Endothelial cell of umbilical vein (primary cell): Measurements from ENCODE around the gene CBL. TPM values are rescaled to one million over a fixed set of nuclear protein-coding genes. Genes with fewer than 3 reads are reported as not detected.
A peak's percentile ranks its signal among the peaks of the same experiment; 100 is the strongest.

Experiments used
- Bru-seq: library from RNA; stranded (reverse); fragments of 400-500 nt; gene quantifications from one replicate; lab custom pipeline; 2021; lab: Mats Ljungman, UMichigan
- BruChase-seq, 2 experiments: library from RNA; stranded (reverse); fragments of 400-500 nt; gene quantifications; one replicate each; lab custom pipeline; 2021; lab: Mats Ljungman, UMichigan
- BruUV-seq: library from RNA; stranded (reverse); fragments of 400-500 nt; replicated peaks from 2 replicates; lab custom pipeline; 2021; lab: Mats Ljungman, UMichigan
- CTCF ChIA-PET: fragments of 300-600, 350-600 bp; sonication (Branson Sonifier 250); formaldehyde crosslinking; loops from one replicate; lab custom pipeline; 2021; ENCODE audit warnings: antibody characterized with exemption, inconsistent platforms; lab: Charles Lee
- POLR2A ChIA-PET: fragments of 300-600, 350-600 bp; sonication (Branson Sonifier 250); formaldehyde crosslinking; loops from one replicate; lab custom pipeline; 2021; ENCODE audit warnings: antibody characterized with exemption, inconsistent platforms; lab: Charles Lee
- DNase-seq: peaks from one replicate; pipeline ENCODE4 v3.0.0-alpha.2; 2011; ENCODE audit warnings: low read depth, low spot score
- FAIRE-seq: peaks from 2 replicates; lab custom pipeline; 2011; peaks lifted over from hg19 to GRCh38; lab: Jason Lieb, UNC
- H2AFZ ChIP-seq: 2 replicates; pipeline ENCODE4 v1.6.0; 2012; ENCODE audit warnings: low read depth, low read length, control low read depth, inconsistent platforms
- H3K27ac ChIP-seq: 2 replicates; pipeline ENCODE4 v1.5.1; 2011; ENCODE audit warnings: low read depth, mild to moderate bottlenecking, control low read depth, low read length, moderate library complexity; ENCODE audit not compliant: insufficient read depth
- H3K27me3 ChIP-seq, 2 experiments: 2 replicates each; pipeline versions ENCODE4 v1.6.0 to v1.6.1; 2011; ENCODE audit warnings: low read length in 2 of 2, mixed read lengths in 1 of 2; ENCODE audit not compliant: control insufficient read depth in 2 of 2, insufficient read depth in 2 of 2
- H3K36me3 ChIP-seq, 2 experiments: 2 replicates in 1 of 2; 3 replicates in 1 of 2; pipeline ENCODE4 v1.5.1; 2011; ENCODE audit warnings: low read length in 2 of 2, mild to moderate bottlenecking in 1 of 2, moderate library complexity in 1 of 2; ENCODE audit not compliant: control insufficient read depth in 2 of 2, insufficient read depth in 2 of 2; ENCODE audit errors: extremely low read depth in 1 of 2
- H3K4me1 ChIP-seq: 3 replicates; pipeline ENCODE4 v1.5.1; 2011; ENCODE audit warnings: mild to moderate bottlenecking, low read length; ENCODE audit not compliant: control insufficient read depth, insufficient read depth; ENCODE audit errors: extremely low read depth
- H3K4me2 ChIP-seq: 2 replicates; pipeline ENCODE4 v1.6.1; 2011; ENCODE audit warnings: low read length, control low read depth, mixed read lengths; ENCODE audit not compliant: insufficient read depth
- H3K4me3 ChIP-seq, 3 experiments: fragments of 200-600 bp in 1 of 3; sonication (generic), shearing (Covaris generic) in 1 of 3; replicated peaks in 1 of 3; 2 replicates each; pipeline ENCODE4 v1.5.1; 2011 to 2016; ENCODE audit warnings: control low read depth in 3 of 3, low read length in 3 of 3, mild to moderate bottlenecking in 2 of 3, inconsistent platforms in 1 of 3, low read depth in 1 of 3, moderate library complexity in 1 of 3; ENCODE audit not compliant: insufficient read depth in 1 of 3
- H3K79me2 ChIP-seq: 2 replicates; pipeline ENCODE4 v1.6.0; 2012; ENCODE audit warnings: low read length, inconsistent platforms; ENCODE audit not compliant: control insufficient read depth, insufficient read depth
- H3K9ac ChIP-seq: replicated peaks from 2 replicates; pipeline ENCODE3; 2011; ENCODE audit warnings: low read length, control low read depth; ENCODE audit not compliant: insufficient read depth; ENCODE audit errors: extremely low read depth
- H3K9me1 ChIP-seq: replicated peaks from 3 replicates; pipeline ENCODE4 v1.6.0; 2011; ENCODE audit warnings: mild to moderate bottlenecking, low read length; ENCODE audit not compliant: control insufficient read depth, insufficient read depth; ENCODE audit errors: extremely low read depth
- H3K9me3 ChIP-seq: replicated peaks from 2 replicates; pipeline ENCODE4 v1.5.1; 2012; ENCODE audit warnings: low read length, inconsistent platforms; ENCODE audit not compliant: control insufficient read depth, insufficient read depth
- H4K20me1 ChIP-seq: replicated peaks from 2 replicates; pipeline ENCODE3; 2011; ENCODE audit warnings: mild to moderate bottlenecking, low read length; ENCODE audit not compliant: control insufficient read depth, insufficient read depth; ENCODE audit errors: extremely low read depth
- EZH2 ChIP-seq: IDR thresholded peaks from 2 replicates; pipeline ENCODE4 v1.6.1; 2012; ENCODE audit warnings: borderline replicate concordance, low read depth, mild to moderate bottlenecking, moderate library complexity, low read length, inconsistent platforms; ENCODE audit not compliant: severe bottlenecking
- FOS ChIP-seq: IDR thresholded peaks from 2 replicates; pipeline ENCODE4 v1.6.1; 2011; ENCODE audit warnings: mild to moderate bottlenecking, low read length, moderate library complexity, borderline replicate concordance; ENCODE audit not compliant: insufficient read depth
- GATA2 ChIP-seq: IDR thresholded peaks from 2 replicates; pipeline ENCODE4 v1.7.0; 2011; ENCODE audit warnings: low read depth, mild to moderate bottlenecking, moderate library complexity, mixed read lengths, low read length; ENCODE audit not compliant: insufficient read length, insufficient read depth
- JUN ChIP-seq: IDR thresholded peaks from 2 replicates; pipeline ENCODE4 v1.6.1; 2011; ENCODE audit warnings: borderline replicate concordance, low read depth; ENCODE audit not compliant: insufficient read length, insufficient read depth
- MYC ChIP-seq: IDR thresholded peaks from one replicate; pipeline ENCODE4 v1.6.1; 2011; ENCODE audit warnings: mild to moderate bottlenecking, low read depth, low read length
- POLR2A ChIP-seq: IDR thresholded peaks from 2 replicates; pipeline ENCODE4 v1.6.1; 2012; ENCODE audit warnings: low read depth, mild to moderate bottlenecking, control low read depth, low read length
- POLR2AphosphoS5 ChIP-seq: IDR thresholded peaks from 2 replicates; pipeline ENCODE4 v1.6.1; 2012; ENCODE audit warnings: low read depth, mild to moderate bottlenecking, control low read depth, low read length, moderate library complexity; ENCODE audit not compliant: insufficient read depth
- dilution Hi-C: fragments of 300-500 bp; cut with MboI; formaldehyde crosslinking; loops from one replicate; pipeline ENCODE4 v1.15.0; 2019; ENCODE audit warnings: low sequenced_read_pairs; ENCODE audit not compliant: extremely low pct_ligation_motif_present
- intact Hi-C: fragments of 100-400 bp; cut with micrococcal nuclease; formaldehyde crosslinking; loops from one replicate; pipeline ENCODE4 v1.10.0; 2022
- long read RNA-seq: library from polyadenylated mRNA; stranded (forward); transcript quantifications from one replicate; pipeline ENCODE4 v2.0.0, GENCODE V29; 2021
- polyA minus RNA-seq, 3 experiments: library from RNA; depleted of rRNA, polyadenylated mRNA; stranded (reverse); fragments of >200 nt; gene quantifications; 1 replicate in 1 of 3; 2 replicates in 2 of 3; pipeline ENCODE4 v1.2.3, GENCODE V29; 2011
- polyA plus RNA-seq, 4 experiments: library from polyadenylated mRNA; depleted of rRNA in 3 of 4; stranded (reverse) in 3 of 4; unstranded in 1 of 4; fragments of >200 nt; gene quantifications; 2 replicates each; pipeline versions ENCODE4 v1.2.1 to v1.2.3, GENCODE V29; 2011 to 2012; ENCODE audit warnings: missing spikeins in 1 of 4
- total RNA-seq: library from RNA; stranded (reverse); gene quantifications from 2 replicates; pipeline ENCODE4 v1.2.3, GENCODE V29; 2021
- TF ChIP-seq, protein P1 (sequence below): IDR thresholded peaks from 2 replicates; pipeline ENCODE4 v1.6.1; 2011; ENCODE audit not compliant: insufficient read depth, insufficient read length
- TF ChIP-seq, protein P2 (sequence below), 2 donors: IDR thresholded peaks; 1 replicate in 1 of 2; 2 replicates in 1 of 2; pipeline ENCODE4 v1.5.1; 2011; ENCODE audit warnings: low read length in 2 of 2, mild to moderate bottlenecking in 2 of 2, moderate library complexity in 2 of 2, control low read depth in 1 of 2, inconsistent platforms in 1 of 2, low read depth in 1 of 2; ENCODE audit not compliant: insufficient read depth in 1 of 2; ENCODE audit errors: extremely low read depth in 1 of 2

The CBL gene
- total RNA-seq (40.1 and 41.5 TPM in 2 replicates), polyA plus RNA-seq (12.5 and 15.5 TPM in 2 replicates), polyA minus RNA-seq (31.4 and 34.9 TPM in 2 replicates), Bru-seq, nascent RNA (percentile 86 among the genes with signal in this experiment), BruChase-seq, experiment 1, labeled RNA remaining after a 6-hour chase (percentile 93 among the genes with signal in this experiment), BruChase-seq, experiment 2, labeled RNA remaining after a 2-hour chase (percentile 91 among the genes with signal in this experiment)
- polyA plus RNA-seq (2011; cell fraction: cytosol; rRNA removed), result 15.3 and 16.3 TPM in 2 replicates
- 26.4 and 30.7 TPM in 2 replicates for polyA plus RNA-seq (2011; cell fraction: nucleus; rRNA removed)
- 16.8 and 19.8 TPM in 2 replicates for polyA plus RNA-seq (2012)
- polyA minus RNA-seq (2011; cell fraction: cytosol; rRNA and poly(A)+ RNA removed), result 7.5 TPM
- 19.9 and 29.0 TPM in 2 replicates for polyA minus RNA-seq (2011; cell fraction: nucleus; rRNA and poly(A)+ RNA removed)
- long read RNA-seq, full-length matches to known transcripts, result 2 of 27 reads
- long read RNA-seq, partial matches to known transcripts, result 7 of 27 reads
- long read RNA-seq, other reads (novel, unspliced or antisense), result 18 of 27 reads

DNA sequence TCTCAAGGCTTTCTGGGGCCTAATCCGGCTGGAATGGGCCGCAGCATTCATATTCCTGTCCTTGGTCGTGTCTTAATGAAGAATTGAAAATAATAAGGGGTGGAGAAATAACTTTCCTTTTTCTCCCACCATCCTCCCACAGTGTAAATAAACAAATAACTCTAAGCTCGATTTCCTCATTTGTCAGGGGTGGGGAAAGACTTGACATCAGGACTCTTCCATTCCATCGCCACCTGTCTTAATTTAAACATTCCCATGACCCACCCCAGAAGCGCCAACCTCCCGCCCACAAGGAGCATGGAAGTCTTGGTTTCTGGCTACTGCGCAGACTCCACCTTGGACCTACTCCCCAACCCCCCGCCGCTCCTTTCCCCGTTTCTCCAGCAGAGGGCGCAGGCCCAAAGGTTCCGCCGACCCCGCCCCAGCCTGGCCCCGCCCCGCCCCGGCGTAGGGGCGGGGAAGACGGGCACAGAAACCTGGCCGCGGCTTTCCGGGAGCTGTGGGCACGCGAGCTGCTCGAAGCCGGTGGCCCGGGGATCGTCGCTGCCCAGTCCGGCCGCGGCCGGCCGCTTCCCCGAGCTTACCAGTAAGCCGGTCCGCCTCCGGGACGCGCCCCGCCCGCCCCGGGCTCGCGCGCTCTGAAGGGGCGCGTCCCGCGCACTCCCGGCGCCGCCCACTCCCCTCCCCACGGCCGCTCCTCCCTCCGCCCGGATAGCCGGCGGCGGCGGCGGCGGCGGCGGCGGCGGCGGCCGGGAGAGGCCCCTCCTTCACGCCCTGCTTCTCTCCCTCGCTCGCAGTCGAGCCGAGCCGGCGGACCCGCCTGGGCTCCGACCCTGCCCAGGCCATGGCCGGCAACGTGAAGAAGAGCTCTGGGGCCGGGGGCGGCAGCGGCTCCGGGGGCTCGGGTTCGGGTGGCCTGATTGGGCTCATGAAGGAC is at the start of gene CBL:
CBL (plus strand) TSS at position 766 of the 937 bp plus-strand sequence; CDS start at position 845, 79 bp downstream.
- H2AFZ ChIP-seq, result peak within 1 kb of the TSS; percentile 98
- CTCF ChIA-PET, result interaction anchor here (0.6 to 2.7 kb wide), 25 partner anchors 9 to 216 kb away, joined by 3 to 34 read pairs (median 5); partner anchors contain the start of genes C1QTNF5, DPAGT1 and MCAM
- DNase-seq (peak; percentile 90), FAIRE-seq (peak; percentile 84)
- H3K4me1 ChIP-seq, result peaks cover 17% of the 10 kb centered on the region
- peak within 1 kb of the TSS; percentile 99 for H3K4me2 ChIP-seq
- H3K4me3 ChIP-seq, result peak within 1 kb of the TSS; percentile 88 to 97 (median 93)
- no peaks in the 10 kb centered on the region for H3K36me3 ChIP-seq
- dilution Hi-C loops, result no loop called here
- BruUV-seq, result no TSS peak
- H3K9me3 ChIP-seq, result no peaks in the 10 kb centered on the region
- POLR2A ChIA-PET, result interaction anchor here (0.6 kb wide), 2 partner anchors 34 to 133 kb away, joined by 3 to 7 read pairs; no protein-coding TSS in a partner anchor
- peaks cover 6% of the 10 kb centered on the region for H4K20me1 ChIP-seq
- H3K9ac ChIP-seq, result peak within 1 kb of the TSS; percentile 76
- no peak for TF ChIP-seq GATA2
- peak; percentile 35 for TF ChIP-seq POLR2A
- TF ChIP-seq, protein P1, sequence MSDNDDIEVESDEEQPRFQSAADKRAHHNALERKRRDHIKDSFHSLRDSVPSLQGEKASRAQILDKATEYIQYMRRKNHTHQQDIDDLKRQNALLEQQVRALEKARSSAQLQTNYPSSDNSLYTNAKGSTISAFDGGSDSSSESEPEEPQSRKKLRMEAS, result no peak
- no peak for TF ChIP-seq JUN
- TF ChIP-seq, protein P2, sequence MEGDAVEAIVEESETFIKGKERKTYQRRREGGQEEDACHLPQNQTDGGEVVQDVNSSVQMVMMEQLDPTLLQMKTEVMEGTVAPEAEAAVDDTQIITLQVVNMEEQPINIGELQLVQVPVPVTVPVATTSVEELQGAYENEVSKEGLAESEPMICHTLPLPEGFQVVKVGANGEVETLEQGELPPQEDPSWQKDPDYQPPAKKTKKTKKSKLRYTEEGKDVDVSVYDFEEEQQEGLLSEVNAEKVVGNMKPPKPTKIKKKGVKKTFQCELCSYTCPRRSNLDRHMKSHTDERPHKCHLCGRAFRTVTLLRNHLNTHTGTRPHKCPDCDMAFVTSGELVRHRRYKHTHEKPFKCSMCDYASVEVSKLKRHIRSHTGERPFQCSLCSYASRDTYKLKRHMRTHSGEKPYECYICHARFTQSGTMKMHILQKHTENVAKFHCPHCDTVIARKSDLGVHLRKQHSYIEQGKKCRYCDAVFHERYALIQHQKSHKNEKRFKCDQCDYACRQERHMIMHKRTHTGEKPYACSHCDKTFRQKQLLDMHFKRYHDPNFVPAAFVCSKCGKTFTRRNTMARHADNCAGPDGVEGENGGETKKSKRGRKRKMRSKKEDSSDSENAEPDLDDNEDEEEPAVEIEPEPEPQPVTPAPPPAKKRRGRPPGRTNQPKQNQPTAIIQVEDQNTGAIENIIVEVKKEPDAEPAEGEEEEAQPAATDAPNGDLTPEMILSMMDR (IDR thresholded peaks at IDR 0.05; ENCODE audit: extremely low read depth in 1 of 2, insufficient read depth in 1 of 2, low read depth in 1 of 2, low read length in 2 of 2), result peak; percentile 81 to 95
- peak; percentile 54 for TF ChIP-seq POLR2AphosphoS5
- TF ChIP-seq EZH2, result no peak
- no peak for TF ChIP-seq MYC
- no peak for TF ChIP-seq FOS
- intact Hi-C loops, result loop anchor here (1.0 to 5.0 kb wide), 5 partner anchors 56 to 166 kb away; no protein-coding TSS in a partner anchor
- no peaks in the 10 kb centered on the region for H3K27me3 ChIP-seq
- no peaks in the 10 kb centered on the region for H3K9me1 ChIP-seq
- peak within 1 kb of the TSS; percentile 55 for H3K27ac ChIP-seq
- peaks cover 45% of the 10 kb centered on the region for H3K79me2 ChIP-seq
